ENCODE results near the gene EXOC3L2.

Gene EXOC3L2

DNA sequence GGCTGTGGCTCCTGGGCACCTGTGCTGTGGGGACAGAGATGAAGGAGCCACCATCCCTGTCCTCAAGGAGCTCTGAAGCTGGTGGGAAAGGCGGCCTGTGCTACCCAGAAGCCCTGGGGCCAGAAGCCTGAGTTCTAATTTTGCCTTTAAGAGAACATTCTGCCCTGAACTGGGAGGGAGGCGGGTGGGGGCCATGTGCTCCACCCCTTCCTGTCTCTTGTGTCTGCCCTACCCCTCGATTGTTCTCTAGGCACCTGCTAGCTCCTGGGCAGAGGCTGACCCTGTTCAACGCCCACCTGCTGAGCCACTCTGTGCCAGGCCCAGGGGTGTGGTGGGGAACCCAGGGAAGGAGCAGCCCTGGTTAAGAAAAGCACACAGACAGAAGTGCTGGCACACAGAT is 73.0 kb downstream of the EXOC3L2 start:
- TF ChIP-seq ZFX (IDR thresholded peaks at IDR 0.05; ENCODE audit: borderline replicate concordance): no peak
- TF ChIP-seq, protein P1, sequence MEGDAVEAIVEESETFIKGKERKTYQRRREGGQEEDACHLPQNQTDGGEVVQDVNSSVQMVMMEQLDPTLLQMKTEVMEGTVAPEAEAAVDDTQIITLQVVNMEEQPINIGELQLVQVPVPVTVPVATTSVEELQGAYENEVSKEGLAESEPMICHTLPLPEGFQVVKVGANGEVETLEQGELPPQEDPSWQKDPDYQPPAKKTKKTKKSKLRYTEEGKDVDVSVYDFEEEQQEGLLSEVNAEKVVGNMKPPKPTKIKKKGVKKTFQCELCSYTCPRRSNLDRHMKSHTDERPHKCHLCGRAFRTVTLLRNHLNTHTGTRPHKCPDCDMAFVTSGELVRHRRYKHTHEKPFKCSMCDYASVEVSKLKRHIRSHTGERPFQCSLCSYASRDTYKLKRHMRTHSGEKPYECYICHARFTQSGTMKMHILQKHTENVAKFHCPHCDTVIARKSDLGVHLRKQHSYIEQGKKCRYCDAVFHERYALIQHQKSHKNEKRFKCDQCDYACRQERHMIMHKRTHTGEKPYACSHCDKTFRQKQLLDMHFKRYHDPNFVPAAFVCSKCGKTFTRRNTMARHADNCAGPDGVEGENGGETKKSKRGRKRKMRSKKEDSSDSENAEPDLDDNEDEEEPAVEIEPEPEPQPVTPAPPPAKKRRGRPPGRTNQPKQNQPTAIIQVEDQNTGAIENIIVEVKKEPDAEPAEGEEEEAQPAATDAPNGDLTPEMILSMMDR (IDR thresholded peaks at IDR 0.05): no peak
- H3K27ac ChIP-seq: no peak overlapping the region

DNA sequence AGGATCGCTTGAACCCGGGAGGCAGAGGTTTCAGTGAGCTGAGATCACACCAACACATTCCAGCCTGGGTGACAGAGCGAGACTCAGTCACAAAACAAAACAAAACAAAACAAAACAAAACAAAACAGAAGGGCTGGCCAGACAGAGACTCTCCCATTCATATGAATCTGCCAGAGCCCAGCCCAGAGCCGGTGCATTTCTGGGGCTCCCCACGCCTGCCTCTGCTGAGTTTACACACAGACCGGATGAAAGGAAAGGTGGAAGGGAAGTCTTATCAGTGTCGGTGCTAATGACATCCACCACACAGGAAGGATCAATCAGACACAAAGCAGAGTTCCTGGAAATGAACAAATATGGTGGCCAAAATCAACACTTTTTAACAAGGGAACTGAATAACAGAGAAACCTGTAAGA is 74.0 kb downstream of the EXOC3L2 start:
- no peak for TF ChIP-seq ZFX (IDR thresholded peaks at IDR 0.05; ENCODE audit: borderline replicate concordance)
- TF ChIP-seq, protein P1 (IDR thresholded peaks at IDR 0.05): no peak
- no peak overlapping the region for H3K27ac ChIP-seq

DNA sequence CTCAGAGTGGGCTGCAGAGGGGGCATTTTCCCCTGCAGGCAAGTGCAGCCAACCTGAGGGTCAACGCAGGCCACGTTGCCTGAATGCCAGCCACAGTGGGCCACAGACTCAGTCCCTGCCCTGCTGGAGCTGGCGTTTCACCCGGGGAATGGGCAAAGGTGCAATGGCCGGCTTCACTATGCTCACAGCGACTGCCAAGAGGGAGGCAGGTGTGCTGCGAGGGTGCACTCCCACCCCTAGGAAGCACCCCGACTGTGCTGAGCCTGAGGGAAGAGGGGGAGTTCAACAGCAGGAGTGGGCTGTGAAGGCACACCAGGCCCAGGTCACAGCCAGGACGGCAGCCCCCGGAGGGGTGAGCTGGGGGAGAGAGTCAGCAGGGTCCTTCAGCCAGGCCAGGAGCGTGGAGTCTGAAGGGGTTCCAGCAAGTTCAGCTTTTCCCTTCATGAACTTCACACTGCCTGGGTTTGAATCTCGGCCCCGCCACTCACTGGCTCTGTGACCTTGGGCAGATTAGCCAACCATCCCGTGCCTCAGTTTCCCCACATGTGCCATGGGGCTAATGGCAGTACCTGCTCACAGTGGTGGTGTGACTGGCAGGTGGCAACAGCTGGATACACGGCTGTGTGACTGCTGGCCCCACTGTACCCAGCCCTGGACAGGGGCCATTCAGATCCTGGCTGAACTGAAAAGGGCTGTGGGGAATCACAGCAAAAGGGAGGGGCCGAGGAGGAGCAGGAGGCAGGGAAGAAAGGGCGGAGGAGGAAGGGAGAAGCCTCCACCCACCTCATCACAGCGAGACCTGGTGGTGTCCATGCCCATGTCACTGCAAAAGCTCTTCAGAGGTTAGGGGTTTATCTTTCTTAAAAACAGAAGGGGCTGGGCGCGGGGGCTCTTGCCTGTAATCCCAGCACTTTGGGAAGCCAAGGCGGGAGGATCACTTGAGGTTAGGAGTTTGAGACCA is 74.8 kb downstream of the EXOC3L2 start:
- H3K27ac ChIP-seq: no peak overlapping the region
- TF ChIP-seq ZFX (IDR thresholded peaks at IDR 0.05; ENCODE audit: borderline replicate concordance): no peak
- TF ChIP-seq, protein P1 (IDR thresholded peaks at IDR 0.05): no peak

DNA sequence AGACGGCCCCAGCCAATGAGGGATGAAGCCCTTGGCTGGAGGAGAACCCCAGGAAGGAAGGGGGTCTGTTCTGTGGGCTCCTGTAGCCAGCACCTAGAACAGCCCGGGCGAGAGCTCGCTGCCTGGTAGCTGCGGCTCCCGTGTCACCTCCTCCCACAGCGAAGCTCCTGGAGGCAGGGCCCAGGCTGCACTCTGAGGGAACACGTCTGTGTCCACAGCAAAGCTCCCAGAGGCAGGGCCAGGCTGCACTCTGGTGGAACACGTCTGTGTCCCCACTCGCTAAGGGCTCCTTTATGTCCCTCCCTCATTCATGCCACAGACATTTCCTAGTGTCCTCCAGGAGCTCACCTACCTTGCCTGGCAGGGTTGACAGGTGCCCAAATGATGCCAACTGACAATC is 75.6 kb downstream of the EXOC3L2 start:
- H3K27ac ChIP-seq: no peak overlapping the region
- TF ChIP-seq ZFX (IDR thresholded peaks at IDR 0.05; ENCODE audit: borderline replicate concordance): no peak
- TF ChIP-seq, protein P1 (IDR thresholded peaks at IDR 0.05): no peak

DNA sequence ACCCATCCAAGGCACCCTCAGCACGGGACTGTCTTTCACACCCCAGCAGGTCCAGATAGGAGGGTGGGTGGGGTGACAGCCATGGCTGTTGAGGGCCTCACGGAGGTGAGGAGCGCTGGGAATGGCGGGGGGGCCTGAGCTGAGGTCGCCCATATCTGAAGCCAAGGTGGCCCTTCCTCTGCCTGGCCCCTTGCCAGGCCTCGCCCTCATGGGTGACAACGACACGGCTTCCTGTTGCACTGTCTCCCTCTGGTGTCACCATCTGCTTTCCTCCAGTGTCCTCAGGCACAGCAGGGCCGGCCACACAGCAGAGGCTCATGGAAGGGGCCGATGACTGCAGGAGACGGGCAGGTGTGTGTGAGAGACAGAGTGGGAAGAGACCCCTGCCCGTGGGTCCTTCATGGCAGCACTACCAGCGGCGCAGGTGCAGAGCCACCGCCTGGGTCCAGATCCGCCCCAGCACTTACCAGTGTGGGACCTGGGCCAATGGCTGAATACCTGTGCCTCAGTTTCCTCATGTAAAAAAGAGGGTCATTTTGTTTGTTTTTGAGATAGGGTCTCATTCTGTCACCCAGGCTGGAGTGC is 76.3 kb downstream of the EXOC3L2 start:
- H3K27ac ChIP-seq: no peak overlapping the region
- TF ChIP-seq ZFX (IDR thresholded peaks at IDR 0.05; ENCODE audit: borderline replicate concordance): no peak
- TF ChIP-seq, protein P1 (IDR thresholded peaks at IDR 0.05): no peak

DNA sequence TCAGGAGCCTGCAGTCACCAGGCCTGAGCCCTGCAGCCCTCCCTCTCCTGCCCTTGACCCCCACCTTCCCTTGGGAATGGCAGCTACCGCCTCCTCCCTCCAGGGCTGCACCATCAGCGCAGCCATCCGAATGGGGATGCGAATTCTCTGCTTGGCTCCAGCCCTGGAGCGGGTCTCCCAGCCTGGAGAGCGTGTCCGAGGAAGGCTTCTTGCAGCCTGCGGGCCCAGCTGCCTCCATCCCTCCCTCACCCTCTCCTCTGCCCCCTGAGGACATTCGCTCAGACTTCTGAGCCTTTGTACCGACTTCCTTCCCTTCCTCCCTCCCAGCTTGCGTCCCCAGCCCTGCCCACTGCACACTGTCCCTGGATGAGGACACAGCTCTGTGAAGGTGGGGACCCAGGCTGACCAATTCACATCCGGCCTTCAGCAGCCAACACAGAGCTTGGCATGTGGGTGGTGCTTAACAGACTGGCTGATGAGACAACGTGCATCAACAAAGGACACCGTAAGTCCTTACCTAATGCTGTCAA is 78.4 kb downstream of the EXOC3L2 start:
- TF ChIP-seq, protein P1 (IDR thresholded peaks at IDR 0.05): no peak
- TF ChIP-seq ZFX (IDR thresholded peaks at IDR 0.05; ENCODE audit: borderline replicate concordance): no peak
- no peak overlapping the region for H3K27ac ChIP-seq

All from 22Rv1 (cell line).